ENCODE results near the gene DDX20. TPM values are rescaled to one million over a fixed set of nuclear protein-coding genes. Genes with fewer than 3 reads are reported as not detected.
A peak's percentile ranks its signal among the peaks of the same experiment; 100 is the strongest.

Gene DDX20
- total RNA-seq, 1 experiment from 2014 or later: 22.2 TPM

GRCh38 chr1:111751906-111752575 lies 3.7 kb upstream of the DDX20 start:
- DNase-seq: no peak
- POLR2A ChIA-PET (ENCODE audit: unreplicated experiment): no interaction called here
- no peak overlapping the region for H2AFZ ChIP-seq (ENCODE audit: low read length)
- no peak for ATAC-seq
- H3K9me3 ChIP-seq (ENCODE audit: low read length): no peaks in the 10 kb centered on the region
- H3F3A ChIP-seq (ENCODE audit: low read length, unreplicated experiment): no peaks in the 10 kb centered on the region
- H3K27me3 ChIP-seq (ENCODE audit: low read length): no peaks in the 10 kb centered on the region
- CTCF ChIA-PET: interaction anchor here (0.6 kb wide), 1 partner anchor 45 kb away, joined by 3 read pairs; no protein-coding TSS in a partner anchor
- H3K27ac ChIP-seq (ENCODE audit: low read length): no peak overlapping the region
- no peaks in the 10 kb centered on the region for H3K9me2 ChIP-seq (replicated peaks; ENCODE audit: low read length)
- BruUV-seq (replicated peaks): no TSS peak
- no peak overlapping the region for H3K9ac ChIP-seq (ENCODE audit: low read length)
- H3K4me1 ChIP-seq (ENCODE audit: insufficient read depth, low read length): peaks cover 11% of the 10 kb centered on the region
- peaks cover 13% of the 10 kb centered on the region for H3K79me2 ChIP-seq (ENCODE audit: low read length)
- H3K36me3 ChIP-seq (ENCODE audit: low read depth, low read length): no peaks in the 10 kb centered on the region
- no peak overlapping the region for H3K4me3 ChIP-seq (ENCODE audit: low read length)
- H3K4me2 ChIP-seq (ENCODE audit: low read length): no peak overlapping the region
- TF ChIP-seq CTCF (conservative IDR thresholded peaks at IDR 0.05; ENCODE audit: low read depth, low read length): no peak
- TF ChIP-seq EZH2phosphoT487 (IDR thresholded peaks at IDR 0.05; ENCODE audit: borderline replicate concordance, low read length): no peak
- no peak for TF ChIP-seq EZH2 (IDR thresholded peaks at IDR 0.05; ENCODE audit: low read length, unreplicated experiment)
- no peaks in the 10 kb centered on the region for H4K20me1 ChIP-seq (ENCODE audit: low read length)
- intact Hi-C loops (cut with micrococcal nuclease): no loop called here

DNA sequence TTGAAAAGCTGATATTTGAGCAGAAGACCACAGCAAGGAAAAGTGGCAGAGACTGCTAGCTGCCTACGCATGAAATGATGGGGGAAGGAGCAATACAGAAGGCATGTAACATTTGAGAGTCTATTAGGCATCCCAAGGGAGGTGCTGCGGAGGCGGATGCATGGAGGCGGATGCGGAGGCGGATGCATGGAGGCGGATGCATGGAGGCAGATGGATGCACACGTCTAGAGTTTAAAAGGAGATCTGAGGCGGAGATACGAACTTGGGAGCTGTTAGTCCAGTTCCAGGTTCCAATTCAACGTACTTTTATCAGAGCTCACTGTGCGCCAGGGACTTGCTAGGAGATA lies 744 bp upstream of the DDX20 start:
- no peaks in the 10 kb centered on the region for H3F3A ChIP-seq (ENCODE audit: low read length, unreplicated experiment)
- ChIA-PET CTCF (interaction anchor here (0.6 to 1.0 kb wide), 2 partner anchors 40 to 273 kb away, joined by 3 to 7 read pairs; no protein-coding TSS in a partner anchor), POLR2A (ENCODE audit: unreplicated experiment) (no interaction called here)
- peak overlapping the region; percentile 97 for H2AFZ ChIP-seq (ENCODE audit: low read length)
- H3K9me3 ChIP-seq (ENCODE audit: low read length): no peaks in the 10 kb centered on the region
- H3K79me2 ChIP-seq (ENCODE audit: low read length): peaks cover 36% of the 10 kb centered on the region
- H3K9me2 ChIP-seq (replicated peaks; ENCODE audit: low read length): no peaks in the 10 kb centered on the region
- ATAC-seq (peak; percentile 42), DNase-seq (peak; percentile 47)
- H3K9ac ChIP-seq (ENCODE audit: low read length): peak overlapping the region; percentile 92
- intact Hi-C loops (cut with micrococcal nuclease): loop anchor here (2.0 kb wide), 1 partner anchor 40 kb away; no protein-coding TSS in a partner anchor
- H3K36me3 ChIP-seq (ENCODE audit: low read depth, low read length): peaks cover 11% of the 10 kb centered on the region; the same call in 1 of the 2 replicates
- no peaks in the 10 kb centered on the region for H4K20me1 ChIP-seq (ENCODE audit: low read length)
- TSS peak; percentile 71 for BruUV-seq (replicated peaks)
- peak overlapping the region; percentile 96 for H3K4me2 ChIP-seq (ENCODE audit: low read length)
- H3K27me3 ChIP-seq (ENCODE audit: low read length): no peaks in the 10 kb centered on the region
- peak overlapping the region; percentile 82 for H3K4me3 ChIP-seq (ENCODE audit: low read length)
- H3K27ac ChIP-seq (ENCODE audit: low read length): peak overlapping the region; percentile 73
- no peak for TF ChIP-seq CTCF (conservative IDR thresholded peaks at IDR 0.05; ENCODE audit: low read depth, low read length)
- TF ChIP-seq EZH2phosphoT487 (IDR thresholded peaks at IDR 0.05; ENCODE audit: borderline replicate concordance, low read length): no peak
- TF ChIP-seq EZH2 (IDR thresholded peaks at IDR 0.05; ENCODE audit: low read length, unreplicated experiment): no peak
- H3K4me1 ChIP-seq (ENCODE audit: insufficient read depth, low read length): peaks cover 18% of the 10 kb centered on the region

- Histone ChIP-seq H3K4me1 (ENCODE audit: insufficient read depth, low read length) (peaks cover 18% of the 10 kb centered on the region), H3K4me3 (ENCODE audit: low read length) (peak overlapping the region; percentile 82), H2AFZ (ENCODE audit: low read length) (peak overlapping the region; percentile 97), H3K79me2 (ENCODE audit: low read length) (peaks cover 36% of the 10 kb centered on the region), H3K27me3 (ENCODE audit: low read length) (no peaks in the 10 kb centered on the region), H3K9me2 (replicated peaks; ENCODE audit: low read length) (no peaks in the 10 kb centered on the region), H3K36me3 (ENCODE audit: low read depth, low read length) (peaks cover 21% of the 10 kb centered on the region), H3K4me2 (ENCODE audit: low read length) (peak overlapping the region; percentile 96), H3K27ac (ENCODE audit: low read length) (peak overlapping the region; percentile 73), H3K9ac (ENCODE audit: low read length) (peak overlapping the region; percentile 92), H3K9me3 (ENCODE audit: low read length) (no peaks in the 10 kb centered on the region), H4K20me1 (ENCODE audit: low read length) (no peaks in the 10 kb centered on the region), H3F3A (ENCODE audit: low read length, unreplicated experiment) (no peaks in the 10 kb centered on the region)
- peak; percentile 21 for ATAC-seq
- intact Hi-C loops (cut with micrococcal nuclease): no loop called here
- no peak for TF ChIP-seq EZH2 (IDR thresholded peaks at IDR 0.05; ENCODE audit: low read length, unreplicated experiment)
- no peak for TF ChIP-seq CTCF (conservative IDR thresholded peaks at IDR 0.05; ENCODE audit: low read depth, low read length)
- TF ChIP-seq EZH2phosphoT487 (IDR thresholded peaks at IDR 0.05; ENCODE audit: borderline replicate concordance, low read length): no peak
- BruUV-seq (replicated peaks): no TSS peak
- POLR2A ChIA-PET (ENCODE audit: unreplicated experiment): interaction anchor here (0.6 kb wide), 1 partner anchor 17 kb away, joined by 3 read pairs; the partner anchor contains the start of gene INKA2
- CTCF ChIA-PET: no interaction called here
- no peak for DNase-seq
These were observed 418 bp downstream of the DDX20 start for GRCh38 chr1:111756124-111756513.

Measured in PC-3 (cell line).